HCT116 (cell line): ENCODE results near the gene TMEM61. TPM values are rescaled to one million over a fixed set of nuclear protein-coding genes. Genes with fewer than 3 reads are reported as not detected.

ENCODE experiments used
- ATAC-seq: fragments of 200-7000 bp; cut with Tn5 transposase; 2 replicates; pipeline ENCODE4 v1.9.1; 2020; ENCODE audit warnings: mild to moderate bottlenecking, moderate library complexity
- BruUV-seq: library from RNA; stranded (reverse); fragments of 400-500 nt; replicated peaks from 2 replicates; lab custom pipeline; 2021; lab: Mats Ljungman, UMichigan
- CTCF ChIA-PET: fragments of 300-600 bp; sonication (Branson Sonifier 250); formaldehyde crosslinking; loops from one replicate; lab custom pipeline; 2021; ENCODE audit warnings: antibody characterized with exemption; lab: Charles Lee
- POLR2A ChIA-PET: fragments of 300-600, 350-600 bp; sonication (Branson Sonifier 250); formaldehyde crosslinking; loops from one replicate; lab custom pipeline; 2021; ENCODE audit warnings: antibody characterized with exemption; lab: Charles Lee
- RAD21 ChIA-PET, 2 experiments: fragments of 300-600 bp; sonication (Branson Sonifier 250); formaldehyde crosslinking; loops; one replicate each; lab custom pipeline; 2023; ENCODE audit warnings: low total read pairs in 2 of 2; ENCODE audit not compliant: uncharacterized antibody in 2 of 2, unreplicated experiment in 2 of 2, low non-redundant PET in 1 of 2; lab: Charles Lee
- DNase-seq: peaks from one replicate; pipeline ENCODE4 v3.0.0-alpha.2; 2010; ENCODE audit warnings: low read depth, low spot score
- H2AFZ ChIP-seq: fragments of 200-600 bp; shearing (Covaris generic), sonication (generic); 2 replicates; pipeline ENCODE4 v1.6.1; 2017; ENCODE audit warnings: low read depth, mixed run types, mixed read lengths, antibody characterized with exemption, low read length; ENCODE audit not compliant: poor library complexity, severe bottlenecking
- H3K27ac ChIP-seq: 2 replicates; pipeline ENCODE4 v1.5.1; 2012; ENCODE audit warnings: low read depth, low read length
- H3K27me3 ChIP-seq: fragments of 200-600 bp; sonication (generic); 2 replicates; pipeline ENCODE4 v1.6.1; 2016; ENCODE audit warnings: mixed run types, low read length, mixed read lengths; ENCODE audit not compliant: insufficient read depth
- H3K36me3 ChIP-seq, 2 experiments: fragments of 200-500 bp in 1 of 2; fragments of 200-600 bp in 1 of 2; sonication (Bioruptor generic) in 1 of 2; sonication (generic) in 1 of 2; 2 replicates each; pipeline versions ENCODE4 v1.5.1 to v1.6.1; 2014 to 2016; ENCODE audit warnings: low read length in 2 of 2, inconsistent platforms in 1 of 2, mixed read lengths in 1 of 2, mixed run types in 1 of 2; ENCODE audit not compliant: insufficient read depth in 2 of 2, control insufficient read depth in 1 of 2
- H3K4me1 ChIP-seq, 2 experiments: fragments of 200-600 bp in 1 of 2; sonication (generic) in 1 of 2; 2 replicates each; pipeline versions ENCODE4 v1.5.1 to v1.6.1; 2012 to 2017; ENCODE audit warnings: low read length in 2 of 2, inconsistent platforms in 1 of 2, mild to moderate bottlenecking in 1 of 2, mixed read lengths in 1 of 2, mixed run types in 1 of 2, moderate library complexity in 1 of 2; ENCODE audit not compliant: insufficient read depth in 2 of 2, control insufficient read depth in 1 of 2
- H3K4me2 ChIP-seq: fragments of 200-600 bp; sonication (generic); 2 replicates; pipeline ENCODE4 v1.6.1; 2017; ENCODE audit warnings: mixed run types, low read length, mixed read lengths
- H3K4me3 ChIP-seq, 2 experiments: fragments of 200-600 bp in 1 of 2; sonication (generic) in 1 of 2; replicated peaks in 1 of 2; 2 replicates each; pipeline ENCODE4 v1.5.1; 2011 to 2016; ENCODE audit warnings: low read length in 2 of 2, control low read depth in 1 of 2, low read depth in 1 of 2, mild to moderate bottlenecking in 1 of 2, mixed read lengths in 1 of 2, mixed run types in 1 of 2
- H3K79me2 ChIP-seq: fragments of 200-600 bp; sonication (generic); 2 replicates; pipeline ENCODE4 v1.6.1; 2017; ENCODE audit warnings: mild to moderate bottlenecking, mixed run types, low read length, moderate library complexity, mixed read lengths; ENCODE audit not compliant: insufficient read depth
- H3K9ac ChIP-seq: fragments of 200-600 bp; sonication (generic); 2 replicates; pipeline ENCODE4 v1.6.1; 2016; ENCODE audit warnings: low read length, mixed read lengths
- H3K9me2 ChIP-seq: fragments of 200-600 bp; sonication (generic), shearing (Covaris generic); 2 replicates; pipeline ENCODE4 v1.6.1; 2017; ENCODE audit warnings: mixed run types, mild to moderate bottlenecking, moderate library complexity; ENCODE audit not compliant: insufficient read depth
- H3K9me3 ChIP-seq, 2 experiments: fragments of 200-500 bp in 1 of 2; fragments of 200-600 bp in 1 of 2; sonication (Bioruptor generic) in 1 of 2; sonication (generic) in 1 of 2; 2 replicates each; pipeline ENCODE4 v1.6.1; 2014 to 2017; ENCODE audit warnings: low read length in 2 of 2, mixed read lengths in 2 of 2, inconsistent platforms in 1 of 2, low read depth in 1 of 2, mild to moderate bottlenecking in 1 of 2, mixed run types in 1 of 2, moderate library complexity in 1 of 2; ENCODE audit not compliant: control insufficient read depth in 1 of 2, insufficient read depth in 1 of 2
- H4K20me1 ChIP-seq: fragments of 200-600 bp; sonication (generic), shearing (Covaris generic); 2 replicates; pipeline ENCODE4 v1.6.1; 2017; ENCODE audit warnings: mixed run types, mild to moderate bottlenecking, moderate library complexity; ENCODE audit not compliant: insufficient read depth
- CBX3 ChIP-seq: IDR thresholded peaks from 2 replicates; pipeline ENCODE4 v1.6.1; 2012; ENCODE audit warnings: low read depth
- CEBPB ChIP-seq: IDR thresholded peaks from 2 replicates; pipeline ENCODE4 v1.6.1; 2012; ENCODE audit warnings: low read depth
- EGR1 ChIP-seq: IDR thresholded peaks from 2 replicates; pipeline ENCODE4 v1.6.1; 2012; ENCODE audit warnings: low read depth
- ELF1 ChIP-seq: IDR thresholded peaks from 2 replicates; pipeline ENCODE4 v1.6.1; 2012; ENCODE audit warnings: low read depth, borderline replicate concordance
- EZH2 ChIP-seq: fragments of 200-600 bp; sonication (generic); IDR thresholded peaks from 2 replicates; pipeline ENCODE4 v1.6.1; 2017; ENCODE audit warnings: antibody characterized with exemption, mixed run types
- EZH2phosphoT487 ChIP-seq: fragments of 200-600 bp; IDR thresholded peaks from 2 replicates; pipeline ENCODE4 v1.6.1; 2018; ENCODE audit warnings: antibody characterized with exemption, borderline replicate concordance
- FOSL1 ChIP-seq: IDR thresholded peaks from 2 replicates; pipeline ENCODE4 v1.6.1; 2012; ENCODE audit warnings: low read depth
- JUND ChIP-seq: IDR thresholded peaks from 2 replicates; pipeline ENCODE4 v1.6.1; 2012
- MAX ChIP-seq: IDR thresholded peaks from 2 replicates; pipeline ENCODE4 v1.6.1; 2012
- POLR2A ChIP-seq: IDR thresholded peaks from 2 replicates; pipeline ENCODE4 v1.7.0; 2011; ENCODE audit warnings: borderline replicate concordance; ENCODE audit not compliant: insufficient read depth, insufficient read length; ENCODE audit errors: extremely low read depth
- POLR2AphosphoS5 ChIP-seq: IDR thresholded peaks from 2 replicates; pipeline ENCODE4 v1.6.1; 2011; ENCODE audit warnings: mild to moderate bottlenecking, low read depth, low read length, moderate library complexity
- RAD21 ChIP-seq: IDR thresholded peaks from 2 replicates; pipeline ENCODE4 v1.6.1; 2012; ENCODE audit warnings: low read depth, mild to moderate bottlenecking
- REST ChIP-seq: IDR thresholded peaks from 2 replicates; pipeline ENCODE4 v1.6.1; 2012; ENCODE audit warnings: low read depth
- TCF7L2 ChIP-seq: IDR thresholded peaks from 2 replicates; pipeline ENCODE4 v1.7.0; 2011; ENCODE audit warnings: borderline replicate concordance, inconsistent platforms; ENCODE audit not compliant: insufficient read depth, insufficient read length; ENCODE audit errors: extremely low read depth
- YY1 ChIP-seq: IDR thresholded peaks from 2 replicates; pipeline ENCODE4 v1.6.1; 2011; ENCODE audit warnings: low read length, low read depth, moderate library complexity, mild to moderate bottlenecking; ENCODE audit not compliant: insufficient replicate concordance; ENCODE audit errors: extremely low read depth
- ZBTB33 ChIP-seq: IDR thresholded peaks from 2 replicates; pipeline ENCODE4 v1.6.1; 2011; ENCODE audit warnings: mild to moderate bottlenecking, low read length, moderate library complexity; ENCODE audit not compliant: insufficient replicate concordance; ENCODE audit errors: extremely low read depth
- ZNF274 ChIP-seq: fragments of 200-500 bp; sonication (Bioruptor generic); IDR thresholded peaks from 2 replicates; pipeline ENCODE4 v1.6.1; 2014; ENCODE audit warnings: mild to moderate bottlenecking, low read depth, low read length, inconsistent platforms
- intact Hi-C: fragments of 100-400 bp; cut with micrococcal nuclease; formaldehyde crosslinking; loops from 2 replicates; pipeline ENCODE4 v1.10.0; 2022
- total RNA-seq: library from RNA; stranded (reverse); gene quantifications from one replicate; pipeline ENCODE4 v1.2.1, GENCODE V29; 2021; ENCODE audit not compliant: unreplicated experiment
- TF ChIP-seq, protein P1 (sequence below): IDR thresholded peaks from 2 replicates; pipeline ENCODE4 v1.6.1; 2012

TMEM61 gene
- total RNA-seq, 1 experiment from 2014 or later = 4.4 TPM

GRCh38 chr1:54942976-54943375 lies 37.5 kb upstream of the TMEM61 start (continued):
- TF ChIP-seq EZH2 (no peak), RAD21 (no peak), TCF7L2 (no peak)

DNA sequence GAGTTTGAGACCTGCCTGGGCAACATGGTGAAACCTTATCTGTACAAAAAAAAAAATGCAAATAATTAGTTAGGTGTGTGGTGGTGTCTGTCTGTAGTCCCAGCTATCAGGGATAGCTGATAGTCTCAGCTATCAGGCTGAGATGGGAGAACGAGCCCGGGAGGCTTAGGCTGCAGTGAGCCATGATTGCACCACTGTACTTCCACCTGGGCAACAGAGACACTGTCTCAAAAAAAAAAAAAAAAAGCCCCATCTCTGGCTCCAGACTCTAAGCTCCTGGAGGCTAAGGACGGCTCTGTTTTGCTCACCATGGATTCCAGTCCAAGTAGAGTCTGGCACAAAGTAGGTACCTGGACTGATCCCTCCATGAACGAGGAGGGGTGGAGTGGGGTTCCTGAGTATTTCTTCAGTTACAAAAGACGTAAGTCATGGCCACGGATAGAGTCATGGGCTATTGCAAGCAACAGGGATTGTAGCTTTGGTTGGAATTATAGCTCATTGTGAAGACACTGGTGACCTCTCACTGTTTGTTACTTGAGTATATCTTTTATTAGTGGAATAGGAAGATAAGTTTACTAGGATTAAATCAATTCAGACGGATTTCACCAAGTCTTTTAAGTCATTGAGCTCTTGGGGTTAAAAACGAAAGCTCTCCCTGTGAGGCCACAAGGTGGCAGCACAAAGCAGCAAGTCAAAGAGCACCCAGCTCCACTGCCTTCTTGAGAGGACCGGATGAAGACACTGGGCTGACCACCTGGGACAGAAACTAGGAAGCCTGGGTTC lies 35.6 kb upstream of the TMEM61 start:
- intact Hi-C loops = loop anchor here (1.0 kb wide), 2 partner anchors 52 to 78 kb away; no protein-coding TSS in a partner anchor
- Histone ChIP-seq H4K20me1 (no peaks in the 10 kb centered on the region), H3K79me2 (no peaks in the 10 kb centered on the region), H3K9me2 (no peaks in the 10 kb centered on the region), H3K4me1 (peaks cover 3 to 7% of the 10 kb centered on the region in 2 experiments; a peak in 3 of 4 replicates), H3K9me3 (no peaks in the 10 kb centered on the region), H3K9ac (peak overlapping the region; percentile 26; the same call in 1 of the 2 replicates), H3K27ac (no peak overlapping the region), H2AFZ (peak overlapping the region; percentile 95), H3K4me3 (peak overlapping the region; percentile 15 to 45; a peak in 3 of 4 replicates), H3K36me3 (no peaks in the 10 kb centered on the region), H3K4me2 (peak overlapping the region; percentile 64), H3K27me3 (no peaks in the 10 kb centered on the region)
- ChIA-PET POLR2A (interaction anchor here (0.8 to 1.9 kb wide), 2 partner anchors 51 to 77 kb away, joined by 3 to 17 read pairs; no protein-coding TSS in a partner anchor), RAD21 (interaction anchor here (0.9 to 2.5 kb wide), 5 partner anchors 52 to 77 kb away, joined by 3 to 30 read pairs (median 10); no protein-coding TSS in a partner anchor), CTCF (interaction anchor here (0.6 to 3.5 kb wide), 32 partner anchors 9 to 1640 kb away, joined by 3 to 145 read pairs (median 4); partner anchors contain the start of genes BSND and DHCR24)
- ATAC-seq (peak; percentile 95), DNase-seq (peak; percentile 83)
- BruUV-seq = no TSS peak
- TF ChIP-seq FOSL1 (no peak), YY1 (peak; percentile 33), MAX (no peak), EGR1 (no peak), POLR2A (no peak), ZNF274 (no peak), ELF1 (no peak), JUND (no peak), CEBPB (no peak), CBX3 (peak; percentile 17; the same call in 1 of the 2 replicates), EZH2phosphoT487 (no peak), RAD21 (peak; percentile 92), REST (no peak), POLR2AphosphoS5 (no peak), EZH2 (no peak), ZBTB33 (no peak)
- TF ChIP-seq, protein P1, sequence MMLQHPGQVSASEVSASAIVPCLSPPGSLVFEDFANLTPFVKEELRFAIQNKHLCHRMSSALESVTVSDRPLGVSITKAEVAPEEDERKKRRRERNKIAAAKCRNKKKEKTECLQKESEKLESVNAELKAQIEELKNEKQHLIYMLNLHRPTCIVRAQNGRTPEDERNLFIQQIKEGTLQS = no peak
